ENCODE results near the gene ZNF281.
"Not testable (repeated sequence)": the region's sequence is repeated elsewhere in the genome, so short reads cannot be mapped to it uniquely, and the experiment has no call there.

The ZNF281 gene

DNA sequence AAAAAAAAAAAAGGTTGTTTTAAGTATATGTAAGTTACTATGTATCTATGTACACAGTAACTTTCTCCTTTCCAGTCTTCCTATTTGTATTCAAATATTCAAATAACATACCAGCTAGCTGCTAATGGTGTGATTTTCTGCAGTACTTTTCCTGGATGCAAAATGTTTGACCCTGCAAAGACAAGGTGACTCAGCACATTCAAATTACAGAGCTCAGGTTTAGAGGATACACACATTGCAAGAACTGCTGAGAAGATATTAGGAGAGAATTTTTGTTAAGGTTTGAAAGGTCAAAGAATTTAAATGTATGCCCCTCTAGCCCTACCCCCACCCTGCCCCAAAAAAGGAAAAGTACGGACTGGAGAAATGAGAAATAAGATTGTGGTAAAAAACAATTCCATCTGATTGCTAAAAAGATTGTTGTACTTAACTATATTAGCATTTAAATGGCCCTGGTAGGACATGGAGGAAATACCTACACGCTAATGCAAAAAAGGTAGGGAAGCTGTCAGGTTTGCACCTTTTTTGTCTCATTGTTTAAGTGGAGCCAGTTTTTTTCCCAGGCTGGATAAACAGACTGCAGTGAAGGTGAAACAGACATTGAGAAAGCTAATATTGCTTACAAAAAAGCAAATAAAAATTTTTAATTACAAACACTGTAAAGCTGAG lies 45.6 kb downstream of the ZNF281 start:
- DNase-seq (ENCODE audit: low spot score): no peak

- DNase-seq (ENCODE audit: low spot score): no peak
Measured at GRCh38 chr1:200363264-200363933, 46.4 kb downstream of the ZNF281 start.

DNA sequence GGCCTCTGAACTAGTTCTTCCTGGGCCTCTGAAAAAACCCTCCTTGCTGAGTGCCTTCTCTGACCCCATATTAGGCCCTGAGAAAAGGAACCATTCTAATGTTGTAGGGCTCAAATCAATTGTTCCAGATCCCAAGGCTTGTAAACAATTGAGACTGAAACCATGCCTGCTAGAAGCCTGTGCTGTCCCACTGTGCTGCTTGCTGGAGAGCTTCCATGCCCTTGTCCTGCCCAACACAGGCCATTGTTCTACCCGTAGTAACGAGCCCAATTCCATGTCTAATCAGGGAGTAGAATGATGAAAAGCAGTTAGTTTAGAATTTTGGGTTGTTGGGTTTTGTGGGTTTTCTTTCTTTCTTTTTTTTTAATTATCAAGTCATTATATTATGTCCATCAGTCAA lies 47.4 kb downstream of the ZNF281 start:
- DNase-seq (ENCODE audit: low spot score): no peak

DNA sequence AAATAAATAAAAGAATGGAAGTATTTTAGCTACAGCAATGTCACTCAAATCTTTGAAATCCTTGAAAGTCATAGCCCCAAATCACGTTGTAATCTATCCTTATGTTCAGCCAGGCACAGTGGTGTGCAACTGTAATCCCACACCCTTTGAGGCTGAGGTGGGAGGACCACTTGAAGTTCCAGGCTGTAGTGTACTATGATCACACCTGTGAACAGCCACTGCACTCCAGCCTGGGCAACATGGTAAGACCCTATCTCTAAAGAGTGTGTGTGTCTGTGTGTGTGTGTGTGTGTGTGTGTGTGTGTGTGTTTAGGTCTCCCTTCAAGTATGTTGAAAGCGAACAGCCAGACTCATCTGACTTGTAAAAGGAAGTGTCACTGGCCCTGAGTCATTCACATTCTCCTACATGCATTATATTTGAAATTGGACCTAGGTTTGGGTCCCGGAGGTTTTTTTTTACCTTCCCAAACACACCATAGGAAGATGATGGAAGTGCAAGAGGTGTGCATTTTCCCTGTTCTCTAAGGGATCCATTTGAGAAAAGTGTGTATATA lies 50.1 kb downstream of the ZNF281 start:
- DNase-seq (ENCODE audit: low spot score): no peak

DNA sequence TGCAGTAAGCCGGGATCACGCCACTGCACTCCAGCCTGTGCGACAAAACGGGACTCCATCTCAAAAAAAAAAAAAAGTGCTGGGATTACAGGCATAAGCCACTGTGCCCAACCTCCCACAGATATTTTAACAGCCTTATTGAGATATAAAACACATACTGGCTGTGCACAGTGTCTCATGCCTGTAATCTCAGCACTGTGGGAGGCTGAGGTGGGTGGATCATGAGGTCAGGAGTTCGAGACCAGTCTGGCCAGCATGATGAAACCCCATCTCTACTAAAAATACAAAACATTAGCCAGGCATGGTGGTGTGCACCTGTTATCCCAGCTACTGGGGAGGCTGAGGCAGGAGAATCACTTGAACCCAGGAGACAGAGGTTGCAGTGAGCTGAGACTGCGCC lies 51.9 kb downstream of the ZNF281 start:
- DNase-seq (ENCODE audit: low spot score): not testable (repeated sequence)

GRCh38 chr1:200355801-200356200 lies 54.0 kb downstream of the ZNF281 start:
- no peak for DNase-seq (ENCODE audit: low spot score)

All from HuH-7.5 (cell line).